Thoracic aorta (tissue), 2 donors: Measurements from ENCODE around the gene KRTAP3-3. TPM values are rescaled to one million over a fixed set of nuclear protein-coding genes. Genes with fewer than 3 reads are reported as not detected.

Experiments used
- ATAC-seq: fragments of 150-250 bp; one replicate; pipeline ENCODE4 v1.8.0; 2017; ENCODE audit warnings: low read depth; ENCODE audit not compliant: insufficient number of reproducible peaks, low FRiP score
- DNase-seq: peaks from one replicate; pipeline ENCODE4 v3.0.0-alpha.2; 2020; ENCODE audit warnings: low spot score
- H3K27ac ChIP-seq, 2 donors: fragments of 200-600 bp; sonication (generic); 1 replicate in 1 of 2; 2 replicates in 1 of 2; pipeline ENCODE4 v1.5.1; 2016; ENCODE audit warnings: mild to moderate bottlenecking in 2 of 2, moderate library complexity in 2 of 2
- H3K27me3 ChIP-seq: fragments of 200-600 bp; sonication (generic); replicated peaks from 2 replicates; pipeline ENCODE4 v1.6.0; 2016; ENCODE audit warnings: mild to moderate bottlenecking; ENCODE audit not compliant: insufficient read depth
- H3K36me3 ChIP-seq: fragments of 200-600 bp; sonication (generic); one replicate; pipeline ENCODE4 v1.5.1; 2016
- H3K4me1 ChIP-seq, 2 donors: fragments of 200-600 bp; sonication (generic); 1 replicate in 1 of 2; 2 replicates in 1 of 2; pipeline versions ENCODE4 v1.5.1 to v1.6.0; 2016; ENCODE audit warnings: low read depth in 2 of 2, mild to moderate bottlenecking in 1 of 2; ENCODE audit not compliant: control insufficient read depth in 1 of 2
- H3K4me3 ChIP-seq: fragments of 200-600 bp; sonication (generic); 2 replicates; pipeline ENCODE4 v1.5.1; 2016; ENCODE audit warnings: mild to moderate bottlenecking
- H3K9me3 ChIP-seq: fragments of 200-600 bp; sonication (generic); 2 replicates; pipeline ENCODE4 v1.5.1; 2016
- CTCF ChIP-seq: fragments of 200-600 bp; sonication (generic); IDR thresholded peaks from one replicate; pipeline ENCODE4 v1.5.1; 2019; ENCODE audit warnings: antibody characterized with exemption
- total RNA-seq, 2 donors: library from RNA; depleted of rRNA; stranded (reverse); fragments of >200 nt; gene quantifications; one replicate each; pipeline versions ENCODE4 v1.1.0 to v1.2.3, GENCODE V29; 2016

KRTAP3-3 gene
- total RNA-seq, 2 donors from 2014 or later = not detected

DNA sequence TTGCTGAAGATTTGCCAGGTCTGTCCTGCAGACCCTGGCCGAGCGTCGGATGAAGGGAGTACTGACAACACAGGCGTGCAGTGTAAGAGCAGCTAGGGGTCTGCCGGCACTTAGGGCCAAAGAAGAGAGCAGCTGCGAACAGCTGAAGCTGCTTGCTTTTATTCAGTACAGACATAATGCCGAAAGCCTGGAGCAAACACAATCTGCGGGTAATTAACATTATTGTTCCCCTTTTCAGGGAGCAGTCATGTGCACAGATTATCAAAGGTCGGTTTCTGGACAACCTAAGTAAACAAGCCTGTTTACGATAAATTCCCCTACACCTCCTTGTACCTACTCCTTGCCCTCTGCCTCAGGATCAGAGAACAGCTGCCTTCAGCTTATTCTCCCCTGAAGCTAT is 44.5 kb downstream of the KRTAP3-3 start:
- Histone ChIP-seq H3K4me3 (no peak overlapping the region), H3K27me3 (no peaks in the 10 kb centered on the region), H3K9me3 (no peaks in the 10 kb centered on the region), H3K4me1 (no peaks in the 10 kb centered on the region), H3K36me3 (no peaks in the 10 kb centered on the region), H3K27ac (no peak overlapping the region)
- ATAC-seq = no peak
- no peak for TF ChIP-seq CTCF
- no peak for DNase-seq

GRCh38 chr17:40947929-40948328 is 46.0 kb downstream of the KRTAP3-3 start:
- ATAC-seq = no peak

DNA sequence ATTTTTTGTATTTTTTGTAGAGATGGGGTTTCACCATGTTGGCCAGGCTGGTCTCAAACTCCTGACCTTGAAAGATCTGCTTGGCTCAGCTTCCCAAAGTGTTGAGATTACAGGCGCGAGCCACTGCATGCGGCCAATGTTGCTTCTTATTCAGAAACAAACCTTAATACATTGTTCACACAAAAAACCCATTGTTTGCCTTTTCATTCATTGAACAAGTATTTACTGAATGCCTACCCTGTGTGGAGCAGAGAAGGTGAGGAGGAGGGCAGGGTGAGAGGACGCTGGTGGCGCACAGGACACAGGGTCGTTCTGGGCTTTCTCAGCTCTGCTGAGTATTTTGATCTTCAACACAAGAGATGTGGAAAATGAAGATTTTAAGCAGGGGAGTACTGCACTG is 48.5 kb downstream of the KRTAP3-3 start:
- no peak for DNase-seq
- H3K27ac ChIP-seq = no peak overlapping the region
- H3K27me3 ChIP-seq = no peaks in the 10 kb centered on the region
- no peaks in the 10 kb centered on the region for H3K4me1 ChIP-seq
- H3K36me3 ChIP-seq = no peaks in the 10 kb centered on the region
- H3K9me3 ChIP-seq = no peaks in the 10 kb centered on the region
- ATAC-seq = no peak
- no peak for TF ChIP-seq CTCF
- no peak overlapping the region for H3K4me3 ChIP-seq

More at GRCh38 chr17:40947929-40948328, 46.0 kb downstream of the KRTAP3-3 start:
- H3K4me1 ChIP-seq = no peaks in the 10 kb centered on the region
- H3K36me3 ChIP-seq = no peaks in the 10 kb centered on the region
- no peak for TF ChIP-seq CTCF
- DNase-seq = no peak
- no peaks in the 10 kb centered on the region for H3K27me3 ChIP-seq
- no peaks in the 10 kb centered on the region for H3K9me3 ChIP-seq
- H3K4me3 ChIP-seq = no peak overlapping the region
- H3K27ac ChIP-seq = no peak overlapping the region

DNA sequence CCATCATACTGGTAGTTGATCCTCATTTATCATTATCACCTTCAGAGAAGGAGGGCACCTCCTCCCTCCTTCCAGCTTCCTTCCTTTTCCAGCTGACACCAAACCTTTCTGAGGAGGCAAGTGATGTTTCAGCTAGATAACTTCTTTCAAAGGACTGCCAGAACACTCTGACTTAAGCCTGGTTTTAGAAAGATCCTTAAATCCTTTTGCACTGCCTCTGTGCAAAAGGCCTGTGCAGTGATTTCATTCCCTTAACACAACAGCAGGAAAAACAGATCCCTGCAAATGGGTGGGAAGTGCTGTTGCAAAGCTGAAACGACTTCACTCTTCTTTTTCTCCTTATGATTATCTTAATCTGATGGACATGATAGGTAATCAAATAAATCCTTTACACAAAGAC is 49.4 kb downstream of the KRTAP3-3 start:
- no peak for DNase-seq
- Histone ChIP-seq H3K4me3 (no peak overlapping the region), H3K36me3 (no peaks in the 10 kb centered on the region), H3K9me3 (no peaks in the 10 kb centered on the region), H3K27me3 (no peaks in the 10 kb centered on the region), H3K27ac (no peak overlapping the region), H3K4me1 (no peaks in the 10 kb centered on the region)
- no peak for ATAC-seq
- no peak for TF ChIP-seq CTCF

Other genes starting within 250 kb of the KRTAP3-3 start
- gene KRT25, start 238.8 kb downstream of the KRTAP3-3 start, total RNA-seq = not detected
- not detected for gene KRT26, start 222.0 kb downstream of the KRTAP3-3 start, total RNA-seq
- not detected for gene KRT27, start 211.6 kb downstream of the KRTAP3-3 start, total RNA-seq
- not detected for gene KRT28, start 194.2 kb downstream of the KRTAP3-3 start, total RNA-seq
- gene KRT10, start 171.6 kb downstream of the KRTAP3-3 start, total RNA-seq = 10 to 100 TPM in 1 of 2 donors, 1 to 10 TPM in 1; 2.3 to 13.5 TPM
- not detected for gene KRT12, start 126.9 kb downstream of the KRTAP3-3 start, total RNA-seq
- gene KRT20, start 108.9 kb downstream of the KRTAP3-3 start, total RNA-seq = 1 to 10 TPM in 1 of 2 donors, not detected in 1; 1.8 TPM
- gene KRT23, start 56.5 kb downstream of the KRTAP3-3 start, total RNA-seq = under 1 TPM in 1 of 2 donors, not detected in 1; 0.54 TPM
- gene KRT39, start 27.2 kb downstream of the KRTAP3-3 start, total RNA-seq = not detected
- not detected for gene KRT40, start 9.8 kb downstream of the KRTAP3-3 start, total RNA-seq
- gene KRTAP3-2, start 5.7 kb upstream of the KRTAP3-3 start, total RNA-seq = not detected
- not detected for gene KRTAP3-1, start 15.0 kb upstream of the KRTAP3-3 start, total RNA-seq
- gene KRTAP1-5, start 33.0 kb upstream of the KRTAP3-3 start, total RNA-seq = not detected
- gene KRTAP1-4, start 36.0 kb upstream of the KRTAP3-3 start, total RNA-seq = not detected
- gene KRTAP1-3, start 40.7 kb upstream of the KRTAP3-3 start, total RNA-seq = not detected
- not detected for gene KRTAP1-1, start 47.3 kb upstream of the KRTAP3-3 start, total RNA-seq
- gene KRTAP2-1, start 53.2 kb upstream of the KRTAP3-3 start, total RNA-seq = not detected
- not detected for gene KRTAP2-2, start 61.1 kb upstream of the KRTAP3-3 start, total RNA-seq
- not detected for gene KRTAP2-3, start 66.0 kb upstream of the KRTAP3-3 start, total RNA-seq
- not detected for gene KRTAP2-4, start 71.7 kb upstream of the KRTAP3-3 start, total RNA-seq
- not detected for gene KRTAP4-7, start 90.0 kb upstream of the KRTAP3-3 start, total RNA-seq
- gene KRTAP4-8, start 104.0 kb upstream of the KRTAP3-3 start, total RNA-seq = not detected
- gene KRTAP4-16, start 108.0 kb upstream of the KRTAP3-3 start, total RNA-seq = not detected
- gene KRTAP4-9, start 111.2 kb upstream of the KRTAP3-3 start, total RNA-seq = not detected
- not detected for gene KRTAP4-11, start 124.2 kb upstream of the KRTAP3-3 start, total RNA-seq
- not detected for gene KRTAP4-12, start 130.0 kb upstream of the KRTAP3-3 start, total RNA-seq
- gene KRTAP4-6, start 146.4 kb upstream of the KRTAP3-3 start, total RNA-seq = not detected
- not detected for gene KRTAP4-5, start 155.7 kb upstream of the KRTAP3-3 start, total RNA-seq
- gene KRTAP4-4, start 166.6 kb upstream of the KRTAP3-3 start, total RNA-seq = not detected
- not detected for gene KRTAP4-3, start 174.1 kb upstream of the KRTAP3-3 start, total RNA-seq
- not detected for gene KRTAP4-2, start 184.1 kb upstream of the KRTAP3-3 start, total RNA-seq
- not detected for gene KRTAP4-1, start 190.7 kb upstream of the KRTAP3-3 start, total RNA-seq
- gene KRTAP9-1, start 195.7 kb upstream of the KRTAP3-3 start, total RNA-seq = not detected
- not detected for gene KRTAP9-2, start 232.5 kb upstream of the KRTAP3-3 start, total RNA-seq
- gene KRTAP9-3, start 238.3 kb upstream of the KRTAP3-3 start, total RNA-seq = not detected
- gene KRTAP9-8, start 243.8 kb upstream of the KRTAP3-3 start, total RNA-seq = not detected